Measurements from ENCODE around the gene PAPPA2.

Gene PAPPA2

DNA sequence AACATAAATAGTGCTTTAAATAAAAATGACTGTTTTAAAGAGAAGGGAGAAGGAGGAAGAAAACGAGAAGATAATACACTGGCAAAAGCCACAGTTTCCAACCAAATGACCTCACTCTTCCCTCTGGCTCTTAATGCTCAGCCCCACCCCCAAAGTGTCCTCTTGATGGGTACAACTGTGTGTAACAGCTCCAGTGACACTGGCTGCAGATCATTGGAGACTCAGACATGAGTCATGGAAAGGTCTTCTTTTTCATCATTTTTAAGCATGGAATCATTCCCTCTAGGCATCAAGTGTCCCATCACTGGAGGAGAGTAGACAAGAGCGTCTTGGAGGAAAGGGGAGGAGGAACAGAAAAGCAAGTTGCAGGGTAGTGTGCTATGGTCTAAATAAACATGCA is 333.0 kb downstream of the PAPPA2 start:
- Histone ChIP-seq H3K9me3 (ENCODE audit: severe bottlenecking) (no peaks in the 10 kb centered on the region), H3K27ac (no peak overlapping the region), H3K27me3 (ENCODE audit: insufficient read depth, low read depth, severe bottlenecking) (no peaks in the 10 kb centered on the region), H3K36me3 (no peaks in the 10 kb centered on the region), H3K4me3 (ENCODE audit: low read depth, low read length) (no peak overlapping the region)
- TF ChIP-seq, protein P1, sequence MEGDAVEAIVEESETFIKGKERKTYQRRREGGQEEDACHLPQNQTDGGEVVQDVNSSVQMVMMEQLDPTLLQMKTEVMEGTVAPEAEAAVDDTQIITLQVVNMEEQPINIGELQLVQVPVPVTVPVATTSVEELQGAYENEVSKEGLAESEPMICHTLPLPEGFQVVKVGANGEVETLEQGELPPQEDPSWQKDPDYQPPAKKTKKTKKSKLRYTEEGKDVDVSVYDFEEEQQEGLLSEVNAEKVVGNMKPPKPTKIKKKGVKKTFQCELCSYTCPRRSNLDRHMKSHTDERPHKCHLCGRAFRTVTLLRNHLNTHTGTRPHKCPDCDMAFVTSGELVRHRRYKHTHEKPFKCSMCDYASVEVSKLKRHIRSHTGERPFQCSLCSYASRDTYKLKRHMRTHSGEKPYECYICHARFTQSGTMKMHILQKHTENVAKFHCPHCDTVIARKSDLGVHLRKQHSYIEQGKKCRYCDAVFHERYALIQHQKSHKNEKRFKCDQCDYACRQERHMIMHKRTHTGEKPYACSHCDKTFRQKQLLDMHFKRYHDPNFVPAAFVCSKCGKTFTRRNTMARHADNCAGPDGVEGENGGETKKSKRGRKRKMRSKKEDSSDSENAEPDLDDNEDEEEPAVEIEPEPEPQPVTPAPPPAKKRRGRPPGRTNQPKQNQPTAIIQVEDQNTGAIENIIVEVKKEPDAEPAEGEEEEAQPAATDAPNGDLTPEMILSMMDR (IDR thresholded peaks at IDR 0.05; ENCODE audit: low read depth, low read length): no peak
- no peak for DNase-seq

DNA sequence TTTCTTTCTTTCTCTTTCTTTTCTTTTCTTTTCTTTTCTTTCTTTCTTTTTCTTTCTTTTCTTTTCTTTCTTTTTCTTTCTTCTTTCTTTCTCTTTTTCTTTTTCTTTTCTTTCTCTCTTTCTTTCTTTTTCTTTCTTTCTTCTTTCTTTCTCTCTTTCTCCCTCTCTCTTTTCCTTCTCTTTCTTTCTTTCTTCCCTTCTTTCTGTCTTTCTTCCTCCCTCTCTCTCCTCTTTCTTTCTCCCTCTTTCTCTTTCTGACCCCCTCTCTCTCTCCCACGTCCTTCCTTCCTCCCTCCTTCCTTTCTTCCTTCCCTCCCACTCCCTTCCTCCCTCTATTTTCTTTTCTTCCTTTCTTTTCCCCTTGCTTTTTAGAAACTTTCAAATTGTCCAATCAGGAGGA is 333.6 kb downstream of the PAPPA2 start:
- Histone ChIP-seq H3K4me3 (ENCODE audit: low read depth, low read length) (no peak overlapping the region), H3K9me3 (ENCODE audit: severe bottlenecking) (no peaks in the 10 kb centered on the region), H3K27me3 (ENCODE audit: insufficient read depth, low read depth, severe bottlenecking) (no peaks in the 10 kb centered on the region), H3K27ac (no peak overlapping the region), H3K36me3 (no peaks in the 10 kb centered on the region)
- no peak for DNase-seq
- TF ChIP-seq, protein P1 (IDR thresholded peaks at IDR 0.05; ENCODE audit: low read depth, low read length): no peak

DNA sequence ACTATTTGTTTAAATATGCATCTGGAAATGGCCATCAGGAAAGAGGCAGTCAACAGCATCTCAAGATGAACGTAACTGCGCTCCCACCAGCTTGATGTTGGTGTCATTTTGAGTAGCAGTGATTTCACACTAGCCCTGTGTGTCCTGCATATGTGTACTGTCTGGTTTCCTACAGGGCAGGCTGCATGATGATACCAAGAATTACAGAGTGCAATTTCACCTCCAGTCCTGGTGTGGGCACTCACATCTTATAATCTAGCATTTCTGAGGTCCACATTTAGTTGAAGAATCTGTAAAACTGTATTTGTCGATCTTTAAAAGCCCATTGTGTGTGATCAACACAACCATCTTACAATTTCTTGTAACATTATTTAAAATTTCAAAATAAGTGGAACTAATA is 336.4 kb downstream of the PAPPA2 start:
- Histone ChIP-seq H3K27ac (no peak overlapping the region), H3K4me3 (ENCODE audit: low read depth, low read length) (no peak overlapping the region), H3K36me3 (no peaks in the 10 kb centered on the region), H3K9me3 (ENCODE audit: severe bottlenecking) (no peaks in the 10 kb centered on the region), H3K27me3 (ENCODE audit: insufficient read depth, low read depth, severe bottlenecking) (no peaks in the 10 kb centered on the region)
- DNase-seq: no peak
- TF ChIP-seq, protein P1 (IDR thresholded peaks at IDR 0.05; ENCODE audit: low read depth, low read length): 0 out of 2 replicates have a peak, but pooled peaks have one; percentile 10

DNA sequence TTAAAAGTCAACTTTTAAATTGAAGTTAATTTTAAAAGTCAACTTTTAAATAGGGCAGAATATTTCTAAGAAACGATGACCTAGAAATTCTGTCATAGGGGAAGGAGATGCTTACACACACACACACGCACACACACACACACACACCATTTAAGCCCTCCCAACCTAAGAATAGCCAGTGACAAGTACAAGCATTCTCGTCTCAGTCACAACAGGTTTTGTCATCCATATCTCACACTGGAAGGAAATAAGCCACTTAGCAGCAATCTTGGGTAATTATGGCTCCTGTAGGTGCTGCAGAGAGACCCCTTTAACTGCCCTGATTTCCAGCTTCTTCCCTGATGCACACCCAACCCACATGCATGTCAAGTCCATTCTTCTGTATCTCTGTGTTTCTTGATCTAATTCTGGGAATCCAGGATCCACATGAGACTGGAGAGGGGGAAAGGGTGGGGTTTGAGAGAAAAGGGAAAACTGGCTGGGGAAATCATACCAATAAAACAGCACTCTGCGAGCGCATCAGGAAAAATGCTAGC is 338.1 kb downstream of the PAPPA2 start:
- Histone ChIP-seq H3K27me3 (ENCODE audit: insufficient read depth, low read depth, severe bottlenecking) (no peaks in the 10 kb centered on the region), H3K36me3 (no peaks in the 10 kb centered on the region), H3K4me3 (ENCODE audit: low read depth, low read length) (no peak overlapping the region), H3K27ac (peak overlapping the region; percentile 62), H3K9me3 (ENCODE audit: severe bottlenecking) (no peaks in the 10 kb centered on the region)
- DNase-seq: peak; percentile 46
- TF ChIP-seq, protein P1 (IDR thresholded peaks at IDR 0.05; ENCODE audit: low read depth, low read length): no peak

DNA sequence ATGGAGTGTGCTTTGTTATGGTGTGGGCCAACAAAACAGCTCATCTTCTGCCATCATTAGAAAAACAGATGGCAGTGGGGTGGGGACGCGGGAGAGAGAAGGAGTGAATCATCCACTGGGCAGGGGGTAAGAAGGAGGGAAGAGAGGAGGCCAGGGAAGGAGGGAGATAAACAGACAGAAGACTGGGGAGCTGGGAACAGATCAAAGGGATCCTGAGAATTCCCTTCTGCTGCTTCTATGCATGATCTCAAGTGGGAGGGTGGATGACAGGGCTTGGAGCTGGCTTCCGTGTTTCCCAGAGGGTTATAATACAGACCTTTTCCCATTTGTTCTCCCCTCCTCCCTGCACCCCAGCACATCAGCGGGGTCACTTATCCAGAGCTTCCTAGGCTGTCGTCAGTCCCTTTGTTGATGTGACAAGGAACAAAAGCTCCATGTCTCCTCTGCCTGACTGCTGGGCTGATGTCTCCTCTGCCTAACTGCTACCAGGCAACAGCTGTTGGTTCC is 338.6 kb downstream of the PAPPA2 start:
- H3K4me3 ChIP-seq (ENCODE audit: low read depth, low read length): no peak overlapping the region
- TF ChIP-seq, protein P1 (IDR thresholded peaks at IDR 0.05; ENCODE audit: low read depth, low read length): no peak
- peak; percentile 58 for DNase-seq
- H3K36me3 ChIP-seq: no peaks in the 10 kb centered on the region
- H3K27ac ChIP-seq: peak overlapping the region; percentile 62
- no peaks in the 10 kb centered on the region for H3K27me3 ChIP-seq (ENCODE audit: insufficient read depth, low read depth, severe bottlenecking)
- H3K9me3 ChIP-seq (ENCODE audit: severe bottlenecking): no peaks in the 10 kb centered on the region

DNA sequence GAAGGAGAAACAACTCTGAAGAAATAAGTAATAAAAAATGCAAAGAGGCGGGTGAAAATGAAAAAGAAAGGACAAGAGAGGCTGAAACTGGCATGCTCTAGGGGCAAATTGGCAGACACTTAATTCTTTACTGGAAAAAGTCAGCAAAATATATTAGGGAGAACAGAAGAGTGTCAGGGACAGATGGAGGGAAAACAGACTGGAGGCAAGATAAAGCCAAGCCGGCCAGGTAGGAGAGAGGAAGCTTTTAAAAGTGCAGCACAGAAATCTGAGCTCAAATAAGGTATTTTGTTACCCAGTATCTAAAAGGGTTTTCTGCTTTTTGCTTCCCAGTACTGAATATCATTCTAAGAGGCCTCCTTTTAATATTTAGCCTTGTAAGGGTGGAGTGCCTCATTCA is 339.3 kb downstream of the PAPPA2 start:
- Histone ChIP-seq H3K9me3 (ENCODE audit: severe bottlenecking) (no peaks in the 10 kb centered on the region), H3K27ac (peak overlapping the region; percentile 62), H3K4me3 (ENCODE audit: low read depth, low read length) (no peak overlapping the region), H3K27me3 (ENCODE audit: insufficient read depth, low read depth, severe bottlenecking) (no peaks in the 10 kb centered on the region), H3K36me3 (no peaks in the 10 kb centered on the region)
- no peak for DNase-seq
- TF ChIP-seq, protein P1 (IDR thresholded peaks at IDR 0.05; ENCODE audit: low read depth, low read length): no peak

Data from WERI-Rb-1 (cell line).